ENCODE measurements around the gene CMIP.

- TF ChIP-seq GATA2 (IDR thresholded peaks at IDR 0.05; ENCODE audit: low read depth, low read length) (no peak), GATA3 (IDR thresholded peaks at IDR 0.05; ENCODE audit: low read depth, low read length) (no peak)
Observed at GRCh38 chr16:81602256-81602776, 157.7 kb downstream of the CMIP start.

Measured in SH-SY5Y (cell line).